DOHH2 (cell line): ENCODE results near the gene ROM1.
A peak's percentile ranks its signal among the peaks of the same experiment; 100 is the strongest.

Source experiments
- H3F3A ChIP-seq: fragments of 200-600 bp; sonication (generic), shearing (Covaris generic); 2 replicates; pipeline ENCODE4 v1.6.0; 2016; ENCODE audit warnings: antibody characterized with exemption, mild to moderate bottlenecking; ENCODE audit not compliant: control insufficient read depth, insufficient read depth
- H3K27ac ChIP-seq: fragments of 200-600 bp; sonication (generic); 2 replicates; pipeline ENCODE4 v1.5.1; 2014; ENCODE audit warnings: low read depth, mild to moderate bottlenecking, low read length, moderate library complexity
- H3K27me3 ChIP-seq: fragments of 200-600 bp; sonication (generic); 2 replicates; pipeline ENCODE4 v1.6.1; 2014; ENCODE audit warnings: mild to moderate bottlenecking, low read length, mixed read lengths; ENCODE audit not compliant: control insufficient read depth
- H3K36me3 ChIP-seq: fragments of 200-600 bp; sonication (generic); 2 replicates; pipeline ENCODE4 v1.6.1; 2014; ENCODE audit warnings: mild to moderate bottlenecking, low read length, moderate library complexity, mixed read lengths; ENCODE audit not compliant: control insufficient read depth
- H3K4me1 ChIP-seq: fragments of 200-600 bp; sonication (generic); 2 replicates; pipeline ENCODE4 v1.6.1; 2014; ENCODE audit warnings: mild to moderate bottlenecking, low read length, mixed read lengths; ENCODE audit not compliant: control insufficient read depth
- H3K4me2 ChIP-seq: fragments of 200-600 bp; sonication (generic); 2 replicates; pipeline ENCODE4 v1.6.0; 2014; ENCODE audit warnings: mild to moderate bottlenecking, low read length, moderate library complexity
- H3K4me3 ChIP-seq: fragments of 200-600 bp; sonication (generic); 2 replicates; pipeline ENCODE4 v1.5.1; 2014; ENCODE audit warnings: mild to moderate bottlenecking, low read length, mixed read lengths
- H3K79me2 ChIP-seq: fragments of 200-600 bp; sonication (generic); 2 replicates; pipeline ENCODE4 v1.6.1; 2014; ENCODE audit warnings: mild to moderate bottlenecking, low read length, mixed read lengths; ENCODE audit not compliant: control insufficient read depth
- H3K9me2 ChIP-seq: fragments of 200-600 bp; sonication (generic); replicated peaks from 2 replicates; pipeline ENCODE4 v1.6.1; 2014; ENCODE audit warnings: mild to moderate bottlenecking, low read length, mixed read lengths; ENCODE audit not compliant: control insufficient read depth
- H3K9me3 ChIP-seq: fragments of 200-600 bp; sonication (generic); 2 replicates; pipeline ENCODE4 v1.6.1; 2014; ENCODE audit warnings: antibody characterized with exemption, low read length, mixed read lengths; ENCODE audit not compliant: control insufficient read depth, insufficient read depth
- H4K20me1 ChIP-seq: fragments of 200-600 bp; sonication (generic); 2 replicates; pipeline ENCODE4 v1.6.0; 2014; ENCODE audit warnings: low read depth, mild to moderate bottlenecking, antibody characterized with exemption, low read length, moderate library complexity; ENCODE audit not compliant: control insufficient read depth, insufficient read depth
- EZH2phosphoT487 ChIP-seq: fragments of 200-600 bp; sonication (generic); IDR thresholded peaks from 2 replicates; pipeline ENCODE4 v1.6.1; 2017; ENCODE audit warnings: borderline replicate concordance, mild to moderate bottlenecking, antibody characterized with exemption, low read length, moderate library complexity, mixed read lengths
- TF ChIP-seq, protein P1 (sequence below): fragments of 200-600 bp; sonication (generic); IDR thresholded peaks from one replicate; pipeline ENCODE4 v1.5.1; 2014; ENCODE audit warnings: antibody characterized with exemption, mild to moderate bottlenecking, low read depth, low read length; ENCODE audit not compliant: poor library complexity, severe bottlenecking

ROM1 gene

DNA sequence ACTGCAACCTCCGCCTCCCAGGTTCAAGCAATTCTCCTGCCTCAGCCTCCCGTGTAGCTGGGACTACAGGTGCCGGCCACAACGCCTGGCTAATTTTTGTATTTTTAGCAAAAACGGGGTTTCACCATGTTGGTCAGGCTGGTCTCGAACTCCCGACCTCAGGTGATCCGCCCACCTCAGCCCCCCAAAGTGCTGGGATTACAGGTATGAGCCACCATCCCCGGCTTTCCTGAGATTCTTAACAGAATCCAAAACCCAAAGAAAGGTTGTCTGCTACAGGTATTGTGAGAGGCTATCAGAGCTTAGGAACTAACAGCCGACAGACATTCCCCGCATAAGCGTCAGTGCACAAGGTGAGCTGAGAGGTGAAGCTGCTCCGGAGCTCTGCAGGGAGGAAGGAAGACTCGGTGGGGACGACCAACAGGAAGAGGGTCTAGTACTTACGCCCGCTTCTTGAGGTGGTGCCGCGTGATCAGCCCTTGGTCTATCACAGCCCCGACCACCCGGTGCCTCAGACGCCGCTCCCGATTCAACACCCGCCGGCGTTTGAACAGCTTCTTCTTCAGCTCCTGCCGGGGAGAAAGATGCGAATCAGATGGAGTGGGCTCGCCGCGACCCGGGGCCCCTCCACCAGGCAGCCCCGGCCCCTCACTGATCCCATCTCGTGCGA lies 51.5 kb downstream of the ROM1 start:
- TF ChIP-seq, protein P1, sequence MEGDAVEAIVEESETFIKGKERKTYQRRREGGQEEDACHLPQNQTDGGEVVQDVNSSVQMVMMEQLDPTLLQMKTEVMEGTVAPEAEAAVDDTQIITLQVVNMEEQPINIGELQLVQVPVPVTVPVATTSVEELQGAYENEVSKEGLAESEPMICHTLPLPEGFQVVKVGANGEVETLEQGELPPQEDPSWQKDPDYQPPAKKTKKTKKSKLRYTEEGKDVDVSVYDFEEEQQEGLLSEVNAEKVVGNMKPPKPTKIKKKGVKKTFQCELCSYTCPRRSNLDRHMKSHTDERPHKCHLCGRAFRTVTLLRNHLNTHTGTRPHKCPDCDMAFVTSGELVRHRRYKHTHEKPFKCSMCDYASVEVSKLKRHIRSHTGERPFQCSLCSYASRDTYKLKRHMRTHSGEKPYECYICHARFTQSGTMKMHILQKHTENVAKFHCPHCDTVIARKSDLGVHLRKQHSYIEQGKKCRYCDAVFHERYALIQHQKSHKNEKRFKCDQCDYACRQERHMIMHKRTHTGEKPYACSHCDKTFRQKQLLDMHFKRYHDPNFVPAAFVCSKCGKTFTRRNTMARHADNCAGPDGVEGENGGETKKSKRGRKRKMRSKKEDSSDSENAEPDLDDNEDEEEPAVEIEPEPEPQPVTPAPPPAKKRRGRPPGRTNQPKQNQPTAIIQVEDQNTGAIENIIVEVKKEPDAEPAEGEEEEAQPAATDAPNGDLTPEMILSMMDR: no peak
- no peak for TF ChIP-seq EZH2phosphoT487
- Histone ChIP-seq H3F3A (peaks cover 42% of the 10 kb centered on the region), H4K20me1 (peaks cover 12% of the 10 kb centered on the region), H3K4me3 (peak overlapping the region; percentile 98), H3K27me3 (no peaks in the 10 kb centered on the region), H3K36me3 (peaks cover 64% of the 10 kb centered on the region), H3K4me2 (peak overlapping the region; percentile 99), H3K9me2 (no peaks in the 10 kb centered on the region), H3K4me1 (peaks cover 36% of the 10 kb centered on the region), H3K79me2 (peaks cover 61% of the 10 kb centered on the region), H3K27ac (peak overlapping the region; percentile 92), H3K9me3 (no peaks in the 10 kb centered on the region)
